K562 (cell line): Measurements from ENCODE around the gene BRF1.

Source experiments
- MAFK ChIP-seq: IDR thresholded peaks from 2 replicates; pipeline ENCODE4 v1.6.1; 2011; ENCODE audit warnings: low read length, improper control_type of control experiment
- TSHZ1 ChIP-seq: fragments of 250-450 bp; sonication (Bioruptor Pico); IDR thresholded peaks from 2 replicates; pipeline ENCODE4 v1.4.0; 2020; ENCODE audit warnings: mild to moderate bottlenecking, moderate library complexity
- TF ChIP-seq, protein P1 (sequence below): sonication (generic); formaldehyde crosslinking; IDR thresholded peaks from 2 replicates; pipeline ENCODE4 v1.8.1; 2023; ENCODE audit warnings: mild to moderate bottlenecking, missing genetic modification reagents

DNA sequence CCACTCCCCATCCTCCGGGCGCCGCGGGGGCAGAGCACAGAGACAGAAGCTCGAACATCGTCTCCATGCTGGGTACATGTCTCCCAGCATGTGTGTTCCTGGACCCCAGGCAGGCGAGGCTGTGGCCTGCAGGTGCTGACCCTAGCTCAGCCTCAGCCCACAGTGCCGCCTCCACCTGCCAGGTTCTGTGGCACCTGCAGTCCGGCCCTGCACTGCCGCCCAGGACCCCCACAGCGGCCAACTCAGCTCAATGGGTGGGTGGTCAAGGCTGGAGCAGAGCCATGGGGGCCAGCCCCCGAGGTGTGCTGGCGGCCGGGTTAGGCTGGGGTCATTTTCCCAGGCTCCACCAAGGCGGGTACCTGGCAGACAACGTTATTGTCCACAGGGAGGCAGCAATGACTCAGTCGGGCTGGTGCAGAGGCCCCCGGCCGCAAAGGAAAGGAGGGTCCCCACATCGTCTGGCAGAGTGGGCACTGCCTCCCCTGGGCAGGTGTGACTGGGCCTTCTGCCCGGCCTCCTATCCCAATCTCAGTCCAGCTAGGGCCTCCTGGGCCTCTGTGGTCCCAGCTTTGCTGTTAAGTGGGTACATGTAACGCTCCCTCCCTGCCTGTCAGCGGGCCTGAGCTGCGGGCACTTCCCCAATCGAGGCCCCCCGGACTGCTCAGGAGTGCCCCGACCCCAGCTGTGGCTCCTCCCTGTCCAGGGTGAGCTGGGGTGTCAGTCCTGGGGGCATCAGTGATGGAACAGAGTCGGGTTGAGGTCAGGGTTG lies 99.5 kb downstream of the BRF1 start:
- TF ChIP-seq, protein P1, sequence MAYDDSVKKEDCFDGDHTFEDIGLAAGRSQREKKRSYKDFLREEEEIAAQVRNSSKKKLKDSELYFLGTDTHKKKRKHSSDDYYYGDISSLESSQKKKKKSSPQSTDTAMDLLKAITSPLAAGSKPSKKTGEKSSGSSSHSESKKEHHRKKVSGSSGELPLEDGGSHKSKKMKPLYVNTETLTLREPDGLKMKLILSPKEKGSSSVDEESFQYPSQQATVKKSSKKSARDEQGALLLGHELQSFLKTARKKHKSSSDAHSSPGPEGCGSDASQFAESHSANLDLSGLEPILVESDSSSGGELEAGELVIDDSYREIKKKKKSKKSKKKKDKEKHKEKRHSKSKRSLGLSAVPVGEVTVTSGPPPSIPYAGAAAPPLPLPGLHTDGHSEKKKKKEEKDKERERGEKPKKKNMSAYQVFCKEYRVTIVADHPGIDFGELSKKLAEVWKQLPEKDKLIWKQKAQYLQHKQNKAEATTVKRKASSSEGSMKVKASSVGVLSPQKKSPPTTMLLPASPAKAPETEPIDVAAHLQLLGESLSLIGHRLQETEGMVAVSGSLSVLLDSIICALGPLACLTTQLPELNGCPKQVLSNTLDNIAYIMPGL (CRISPR knock-in tag), result no peak
- no peak for TF ChIP-seq TSHZ1 (CRISPR knock-in tag)
- no peak for TF ChIP-seq MAFK
